Measurements from ENCODE around the gene POU2F1.

POU2F1 gene

DNA sequence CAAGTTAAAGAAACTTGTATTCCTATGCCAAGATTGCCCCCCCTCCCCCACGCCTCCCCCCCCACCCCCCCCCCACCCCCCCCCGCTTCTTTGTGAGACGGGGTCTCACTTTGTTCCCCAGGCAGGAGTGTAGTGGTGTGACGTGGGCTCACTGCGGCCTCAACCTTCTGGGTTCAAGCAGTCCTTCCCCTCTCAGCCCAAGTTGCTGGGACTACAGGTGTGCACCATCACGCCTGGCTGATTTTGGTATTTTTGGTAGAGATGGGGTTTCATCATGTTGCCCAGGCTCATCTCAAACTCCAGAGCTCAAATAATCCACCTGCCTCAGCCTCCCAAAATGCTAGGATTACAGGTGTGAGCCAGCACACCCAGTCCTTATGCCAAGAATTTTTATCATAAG, 136.6 kb downstream of the POU2F1 start:
- in situ Hi-C loops (cut with HindIII; ENCODE audit: low sequenced_read_pairs) = no loop called here

DNA sequence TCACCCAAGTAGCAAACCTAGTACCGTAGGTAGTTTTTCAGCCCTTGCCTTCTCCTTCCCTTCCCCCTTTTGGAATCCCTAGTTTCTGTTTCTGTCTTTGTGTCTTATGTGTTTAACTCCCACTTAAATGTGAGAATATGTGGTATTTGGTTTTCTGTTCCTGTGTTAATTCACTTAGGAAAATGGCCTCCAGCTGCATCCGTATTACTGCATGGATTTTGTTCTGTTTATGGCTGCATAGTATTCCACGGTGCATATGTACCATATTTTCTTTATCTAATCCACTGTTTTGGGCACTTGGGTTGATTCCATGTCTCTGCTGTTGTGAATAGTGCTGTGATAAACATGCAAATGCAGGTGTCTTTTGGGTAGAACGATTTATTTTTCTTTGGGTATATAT, 138.6 kb downstream of the POU2F1 start:
- in situ Hi-C loops (cut with HindIII; ENCODE audit: low sequenced_read_pairs) = no loop called here

DNA sequence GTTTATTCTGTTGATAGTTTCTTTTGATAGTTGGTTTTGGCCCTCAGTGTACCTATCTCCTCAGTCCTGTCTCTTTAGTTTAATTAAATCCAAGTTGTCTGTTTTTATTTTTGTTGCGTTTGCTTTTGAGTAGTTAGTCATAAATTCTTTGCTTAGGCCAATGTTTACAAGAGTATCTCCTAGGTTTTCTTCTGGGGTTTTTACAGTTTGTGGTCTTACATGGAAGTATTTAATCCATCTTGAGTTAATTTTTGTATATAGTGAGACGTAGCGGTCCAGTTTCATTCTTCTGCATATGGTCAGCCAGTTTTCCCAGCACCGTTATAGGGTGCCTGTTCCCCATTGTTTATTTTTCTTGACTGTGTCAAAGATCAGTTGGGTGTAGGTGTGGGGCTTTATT, 139.4 kb downstream of the POU2F1 start:
- in situ Hi-C loops (cut with HindIII; ENCODE audit: low sequenced_read_pairs) = no loop called here

DNA sequence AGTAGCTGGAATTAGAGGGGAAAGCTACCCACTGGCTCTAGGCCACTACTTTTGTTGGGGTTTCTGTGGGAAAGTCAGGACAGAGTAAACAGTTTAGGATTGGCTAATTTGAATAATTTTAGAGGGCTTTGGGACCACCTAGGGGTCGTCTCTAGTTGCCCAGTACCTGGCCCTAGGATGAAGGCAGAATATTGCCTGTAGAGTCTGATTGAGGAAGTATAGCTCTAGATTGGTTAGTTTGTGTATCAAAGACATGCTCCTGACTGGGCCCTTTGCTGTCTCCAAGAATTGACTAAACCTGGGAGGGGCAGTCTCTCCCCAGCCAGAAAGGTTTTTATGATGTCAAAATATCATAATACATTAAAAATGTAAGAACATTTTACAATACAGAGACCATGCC, 142.0 kb downstream of the POU2F1 start:
- in situ Hi-C loops (cut with HindIII; ENCODE audit: low sequenced_read_pairs) = no loop called here

DNA sequence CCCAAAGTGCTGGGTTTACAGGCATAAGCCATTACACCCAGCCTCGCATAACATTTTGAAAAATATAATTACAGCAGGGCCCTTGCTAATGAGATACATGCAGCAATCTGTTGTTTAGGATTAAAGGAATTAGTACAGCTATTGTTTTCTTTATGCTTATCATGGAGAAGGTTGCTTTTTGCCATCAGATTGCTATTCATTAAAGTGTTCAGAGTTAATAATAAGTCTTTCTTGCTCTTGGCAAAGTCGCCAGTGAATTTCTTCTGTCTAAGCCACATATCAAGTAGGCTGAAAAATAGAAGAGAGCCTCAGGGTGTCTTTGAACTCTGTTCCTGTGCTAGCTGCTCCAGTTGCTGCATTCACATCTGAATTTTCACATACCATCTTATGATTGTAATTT, 144.1 kb downstream of the POU2F1 start:
- in situ Hi-C loops (cut with HindIII; ENCODE audit: low sequenced_read_pairs) = no loop called here

DNA sequence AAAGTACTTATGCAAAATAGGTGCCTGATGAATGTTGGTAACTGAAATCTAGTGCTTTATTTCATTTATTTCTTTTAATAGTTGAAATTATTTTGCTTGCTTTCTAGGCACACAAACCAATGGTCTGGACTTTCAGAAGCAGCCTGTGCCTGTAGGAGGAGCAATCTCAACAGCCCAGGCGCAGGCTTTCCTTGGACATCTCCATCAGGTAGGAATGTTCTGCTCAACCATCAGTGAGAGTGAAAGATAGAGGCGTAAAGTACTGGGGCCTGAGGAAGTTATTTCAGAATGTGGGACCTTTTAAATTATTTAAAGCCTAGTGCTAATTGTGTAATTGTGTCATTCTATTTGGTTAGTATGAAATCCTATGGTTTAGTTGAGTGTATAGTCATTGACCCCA, 144.7 kb downstream of the POU2F1 start:
- in situ Hi-C loops (cut with HindIII; ENCODE audit: low sequenced_read_pairs) = no loop called here

DNA sequence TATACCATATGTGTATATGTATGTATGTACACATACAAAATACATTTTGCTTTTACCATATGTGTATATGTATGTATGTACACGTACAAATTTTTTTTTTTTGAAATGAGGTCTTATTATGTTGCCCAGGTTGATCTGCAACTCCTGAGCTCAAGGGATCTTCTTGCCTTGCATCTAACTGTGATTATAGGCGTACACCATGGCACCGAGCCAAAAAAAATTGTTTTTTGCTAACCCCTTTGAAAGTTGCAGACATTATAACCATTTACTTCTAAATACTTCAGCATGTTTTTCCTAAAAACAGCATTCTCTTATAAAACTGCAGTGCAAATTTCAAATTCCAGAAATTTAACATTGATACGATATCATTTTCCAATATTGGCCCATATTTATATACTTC, 147.0 kb downstream of the POU2F1 start:
- in situ Hi-C loops (cut with HindIII; ENCODE audit: low sequenced_read_pairs) = no loop called here

DNA sequence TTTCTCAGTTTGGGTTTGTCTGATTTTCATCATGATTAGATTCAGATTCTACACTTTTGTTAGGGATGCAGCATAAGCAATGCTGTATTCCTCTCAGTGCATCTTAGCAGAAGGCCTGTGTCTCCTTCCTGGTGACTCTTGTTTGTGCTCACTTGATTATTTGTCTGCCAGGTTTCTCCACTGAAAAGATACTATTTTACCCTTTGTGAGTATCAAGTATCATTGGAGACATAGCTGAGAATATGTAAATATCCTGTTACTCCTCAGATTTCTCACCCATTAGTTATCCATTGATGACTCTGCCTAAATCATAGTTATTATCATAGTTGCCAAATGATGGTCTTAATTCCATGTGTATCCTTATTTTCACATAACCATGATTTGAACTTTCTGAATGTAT, 148.5 kb downstream of the POU2F1 start:
- in situ Hi-C loops (cut with HindIII; ENCODE audit: low sequenced_read_pairs) = no loop called here

DNA sequence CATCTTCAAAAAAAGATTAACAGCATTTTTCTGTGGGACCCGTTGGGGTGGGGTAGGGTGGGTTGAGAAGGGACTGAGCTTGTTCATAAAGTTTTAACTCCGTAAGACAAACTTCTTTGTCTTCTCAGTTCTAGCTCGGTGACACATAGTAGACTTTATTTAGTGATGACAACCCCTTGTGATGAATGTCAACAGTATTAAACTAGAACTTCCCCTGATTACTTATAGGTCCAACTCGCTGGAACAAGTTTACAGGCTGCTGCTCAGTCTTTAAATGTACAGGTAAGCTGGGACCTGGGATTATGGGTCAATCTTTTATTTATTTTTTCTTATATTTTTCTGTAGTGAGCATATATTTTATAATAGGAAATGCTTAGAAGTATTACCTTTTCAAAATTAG, 149.2 kb downstream of the POU2F1 start:
- in situ Hi-C loops (cut with HindIII; ENCODE audit: low sequenced_read_pairs) = no loop called here

DNA sequence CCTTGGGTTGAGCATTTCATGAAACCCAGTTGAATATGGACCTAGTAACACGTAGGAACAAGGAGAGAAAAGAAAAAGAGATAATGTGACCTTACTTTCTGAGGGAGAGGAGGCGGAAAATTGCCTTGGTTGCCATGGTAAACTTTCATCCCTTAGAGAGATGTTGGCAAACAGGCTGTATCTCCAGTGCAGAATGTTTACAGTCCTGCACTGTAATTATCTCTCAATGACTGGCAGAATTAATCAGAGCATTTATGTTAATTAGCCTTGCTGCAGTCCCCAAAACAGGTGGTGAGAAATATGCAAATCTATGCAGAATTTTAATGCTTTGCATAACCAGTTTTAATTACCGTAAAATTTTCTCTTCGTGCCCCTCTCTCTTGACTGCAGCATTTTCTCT, 150.3 kb downstream of the POU2F1 start:
- in situ Hi-C loops (cut with HindIII; ENCODE audit: low sequenced_read_pairs) = no loop called here

DNA sequence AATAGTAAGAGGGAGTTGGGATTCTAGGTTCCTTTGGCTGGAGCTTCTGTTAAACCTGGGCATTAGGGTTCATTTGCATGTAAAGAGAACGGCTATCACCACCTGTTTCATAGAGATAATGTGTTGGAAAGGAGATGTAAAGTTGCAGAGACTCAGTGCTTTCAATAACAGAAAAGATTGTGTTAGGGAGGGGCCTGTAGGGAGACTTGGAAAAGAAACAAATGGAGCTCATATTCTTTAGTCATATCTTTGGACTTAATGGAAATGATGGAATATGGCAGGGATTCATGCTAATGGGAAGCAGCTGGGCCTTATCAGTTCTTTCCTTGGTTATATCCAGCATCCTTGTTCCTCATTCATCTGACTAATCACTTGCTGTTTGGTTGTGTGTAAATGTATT, 152.7 kb downstream of the POU2F1 start:
- in situ Hi-C loops (cut with HindIII; ENCODE audit: low sequenced_read_pairs) = no loop called here

DNA sequence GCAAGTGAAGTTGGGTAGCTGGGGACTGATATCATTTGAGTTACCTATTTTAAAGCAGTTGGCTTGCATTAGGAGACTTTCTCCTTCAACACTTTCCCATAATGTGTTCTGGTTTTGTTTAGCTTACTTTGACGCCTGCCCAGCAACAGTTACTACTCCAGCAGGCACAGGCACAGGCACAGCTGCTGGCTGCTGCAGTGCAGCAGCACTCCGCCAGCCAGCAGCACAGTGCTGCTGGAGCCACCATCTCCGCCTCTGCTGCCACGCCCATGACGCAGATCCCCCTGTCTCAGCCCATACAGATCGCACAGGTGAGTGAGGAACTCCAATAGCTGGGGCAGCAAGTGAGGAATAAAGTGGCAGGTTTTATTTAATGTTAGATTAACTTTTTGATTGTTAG, 153.3 kb downstream of the POU2F1 start:
- in situ Hi-C loops (cut with HindIII; ENCODE audit: low sequenced_read_pairs) = no loop called here

DNA sequence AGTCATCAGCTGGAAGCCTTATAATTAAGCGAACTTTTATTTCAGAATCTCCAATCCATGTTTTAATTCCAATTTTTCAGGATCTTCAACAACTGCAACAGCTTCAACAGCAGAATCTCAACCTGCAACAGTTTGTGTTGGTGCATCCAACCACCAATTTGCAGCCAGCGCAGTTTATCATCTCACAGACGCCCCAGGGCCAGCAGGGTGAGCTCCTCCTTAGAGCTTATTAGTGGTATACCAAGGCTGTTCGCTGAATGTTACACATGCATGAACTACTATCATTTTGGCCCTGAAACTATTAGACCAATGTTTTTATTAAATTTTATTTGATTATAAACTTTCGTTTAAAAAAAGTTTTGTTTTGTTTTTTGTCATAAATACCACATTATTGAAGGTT, 155.3 kb downstream of the POU2F1 start:
- in situ Hi-C loops (cut with HindIII; ENCODE audit: low sequenced_read_pairs) = no loop called here

DNA sequence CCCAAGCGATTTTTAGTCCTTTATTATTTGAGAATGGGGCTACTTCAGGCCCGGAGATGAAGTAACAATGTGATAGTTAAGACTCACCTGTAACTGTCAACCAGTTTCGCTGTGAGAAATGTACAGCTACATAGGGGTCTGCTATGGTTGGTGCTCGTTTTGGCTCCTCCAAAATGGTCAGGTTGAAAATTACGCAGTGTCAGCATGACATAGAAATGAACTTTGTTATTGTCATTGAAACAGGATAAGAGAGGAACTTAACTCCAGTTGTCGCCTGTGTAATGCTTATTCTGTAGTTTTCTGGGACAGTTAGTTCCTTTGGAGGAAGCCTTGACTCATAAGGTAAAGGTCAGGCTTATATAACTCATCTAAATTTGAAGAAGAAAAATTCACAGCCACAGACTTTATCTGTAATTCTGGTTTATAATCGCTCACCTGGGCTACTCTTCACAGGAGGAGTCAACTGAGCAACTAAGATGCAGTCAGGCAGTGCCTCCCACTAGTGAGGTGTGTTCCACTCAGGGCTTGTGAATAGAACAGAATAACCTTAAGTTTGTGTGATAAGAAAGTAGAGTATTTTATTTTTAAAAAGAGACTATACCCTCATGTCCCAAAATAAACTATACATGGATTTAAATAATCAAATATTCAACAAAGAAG, 166.7 kb downstream of the POU2F1 start:
- in situ Hi-C loops (cut with HindIII; ENCODE audit: low sequenced_read_pairs) = loop anchor here (5.0 kb wide), 2 partner anchors 40 to 80 kb away; no protein-coding TSS in a partner anchor

DNA sequence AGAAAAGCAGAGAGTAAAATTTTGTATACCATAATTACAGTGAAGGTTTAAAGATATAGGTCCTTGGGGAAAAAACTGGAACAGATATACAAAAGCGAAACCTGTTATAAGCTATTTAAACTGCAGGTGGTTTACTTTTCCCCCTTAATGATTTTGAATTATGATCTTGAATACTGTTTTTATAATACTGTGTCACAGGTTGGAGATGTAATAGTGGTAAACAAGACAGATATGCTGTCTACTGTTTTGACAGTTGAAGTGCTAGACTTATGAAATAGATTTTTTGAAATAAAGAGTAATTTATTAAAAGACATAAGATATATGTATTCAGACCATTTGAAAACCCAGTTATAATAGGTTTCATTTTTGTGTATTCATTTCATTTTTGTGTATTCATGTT, 168.3 kb downstream of the POU2F1 start:
- in situ Hi-C loops (cut with HindIII; ENCODE audit: low sequenced_read_pairs) = loop anchor here (5.0 kb wide), 2 partner anchors 38 to 82 kb away; no protein-coding TSS in a partner anchor

DNA sequence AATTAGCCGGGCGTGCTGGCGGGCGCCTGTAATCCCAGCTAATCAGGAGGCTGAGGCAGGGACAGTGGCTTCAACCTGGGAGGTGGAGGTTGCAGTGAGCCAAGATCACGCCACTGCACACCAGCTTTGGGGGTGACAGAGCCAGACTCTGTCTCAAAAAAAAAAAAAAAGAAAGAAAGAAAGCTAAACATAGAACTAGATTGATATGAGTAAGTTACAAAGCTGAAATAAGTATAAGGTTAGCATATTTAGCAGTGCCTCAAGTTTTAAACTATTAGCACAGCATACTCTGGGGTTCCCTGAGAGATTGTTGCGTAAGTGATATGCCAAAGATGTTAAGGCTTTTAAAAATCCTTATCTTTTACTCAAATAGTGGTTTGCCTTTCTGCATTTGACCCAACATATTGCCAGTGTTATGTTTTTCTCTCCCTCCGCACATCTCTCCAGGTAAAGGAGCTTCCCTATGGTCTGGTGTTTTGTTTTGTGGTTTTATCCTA, 171.6 kb downstream of the POU2F1 start:
- in situ Hi-C loops (cut with HindIII; ENCODE audit: low sequenced_read_pairs) = loop anchor here (10.0 kb wide), 1 partner anchor 127 kb away; no protein-coding TSS in a partner anchor

DNA sequence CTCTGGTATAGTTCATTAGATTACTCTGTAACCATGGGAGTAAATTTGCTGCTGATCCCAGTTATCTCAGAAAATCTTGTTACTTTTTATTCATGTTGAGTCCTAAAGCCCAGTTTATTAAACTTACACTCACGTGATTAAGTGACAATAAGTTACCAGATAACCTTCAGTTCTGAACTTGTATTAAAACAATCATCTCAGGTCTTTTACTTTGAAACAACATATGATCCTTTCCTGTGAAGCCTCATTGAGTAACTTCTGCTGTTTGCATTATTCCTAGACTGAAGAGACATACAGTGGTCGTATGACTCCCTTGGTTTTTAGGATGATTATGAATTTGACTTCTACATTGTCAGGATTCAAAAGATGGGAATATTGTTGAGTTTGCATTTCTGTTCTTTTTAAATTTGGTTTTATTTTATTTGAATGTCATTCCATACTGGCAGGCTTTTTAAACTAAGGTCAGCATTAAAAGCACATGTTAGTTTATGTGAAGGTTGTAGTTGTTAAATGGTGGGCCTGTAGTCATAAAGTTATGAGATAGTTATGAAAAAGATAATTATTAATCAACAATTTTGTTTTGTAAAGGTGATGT, 179.8 kb downstream of the POU2F1 start:
- in situ Hi-C loops (cut with HindIII; ENCODE audit: low sequenced_read_pairs) = no loop called here

DNA sequence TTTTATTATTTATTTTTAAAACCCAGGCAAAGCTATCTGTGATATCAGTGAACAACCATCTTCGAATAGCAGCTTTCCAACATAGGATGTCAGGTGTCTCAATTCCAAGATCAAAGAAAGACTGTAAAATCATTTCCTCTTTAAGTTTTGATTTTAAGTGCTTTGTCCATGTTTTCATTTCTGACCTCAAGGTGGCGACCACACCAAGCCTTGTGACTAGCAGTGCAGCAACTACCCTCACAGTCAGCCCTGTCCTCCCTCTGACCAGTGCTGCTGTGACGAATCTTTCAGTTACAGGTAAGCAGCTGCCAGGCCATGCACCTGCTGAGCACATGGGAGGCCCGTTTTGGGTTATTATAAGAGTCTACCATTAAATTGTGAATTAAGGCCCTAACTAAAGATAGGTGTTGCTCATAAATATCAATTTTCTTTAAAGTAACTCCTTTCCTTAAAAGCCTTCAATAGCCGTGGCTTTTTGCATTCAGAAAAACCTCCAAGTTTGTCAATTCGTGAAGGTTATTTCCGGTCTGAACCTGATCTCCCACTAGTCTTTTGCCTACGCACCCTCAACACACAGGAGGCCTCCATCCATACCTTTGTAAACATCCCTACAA, 180.7 kb downstream of the POU2F1 start:
- in situ Hi-C loops (cut with HindIII; ENCODE audit: low sequenced_read_pairs) = no loop called here

DNA sequence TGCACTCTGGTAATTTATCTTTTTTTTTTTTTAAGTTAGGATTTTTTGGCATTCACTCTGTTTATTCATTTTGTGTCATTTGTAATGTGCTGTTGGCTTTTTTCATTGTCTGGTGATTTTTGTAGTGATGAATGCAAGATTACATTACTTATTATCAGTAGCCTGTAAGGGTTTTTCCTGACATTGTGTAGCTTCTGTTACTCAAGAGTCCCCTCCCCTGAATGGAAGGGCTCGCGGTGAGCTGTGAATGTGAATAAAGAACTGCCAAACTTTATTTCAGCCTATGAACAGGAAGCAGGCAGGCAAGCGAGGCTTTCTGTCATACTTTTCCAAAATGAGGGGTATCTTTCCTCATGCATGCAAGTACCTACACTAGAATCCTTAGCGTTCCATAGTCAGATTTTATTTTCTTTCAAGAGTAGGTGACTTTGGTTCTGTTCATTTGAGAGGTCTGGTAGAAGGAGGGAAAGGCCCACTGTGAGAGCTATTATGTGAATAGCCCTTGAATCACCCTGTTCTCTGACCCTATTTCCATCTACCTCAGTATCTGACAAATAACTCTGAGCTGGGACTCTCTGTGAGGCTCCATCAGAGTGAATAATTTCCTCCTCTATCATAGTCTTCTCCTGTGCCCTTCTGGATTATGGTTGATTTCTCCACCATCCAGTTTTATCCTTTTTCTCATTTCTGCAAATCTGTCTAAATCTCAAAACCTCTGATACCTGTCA, 183.6 kb downstream of the POU2F1 start:
- in situ Hi-C loops (cut with HindIII; ENCODE audit: low sequenced_read_pairs) = no loop called here

DNA sequence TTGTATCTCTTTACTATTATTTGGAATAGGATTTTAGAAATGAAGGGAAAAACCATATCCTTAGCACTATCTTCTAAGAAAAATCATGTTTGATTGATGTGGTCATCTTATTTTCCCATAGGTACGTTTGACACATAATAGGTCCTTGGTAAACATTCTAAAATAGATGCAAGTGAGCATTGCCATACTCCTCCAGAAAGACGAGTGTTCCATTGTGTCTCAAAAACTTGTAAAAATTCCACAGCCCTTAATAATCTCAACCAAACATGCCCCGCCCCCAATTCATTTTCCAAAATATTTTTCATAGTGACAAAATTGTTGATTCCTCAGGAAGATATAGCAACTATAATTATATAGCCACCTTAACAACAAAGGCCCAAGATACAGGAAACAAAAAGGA, 184.2 kb downstream of the POU2F1 start:
- in situ Hi-C loops (cut with HindIII; ENCODE audit: low sequenced_read_pairs) = no loop called here

DNA sequence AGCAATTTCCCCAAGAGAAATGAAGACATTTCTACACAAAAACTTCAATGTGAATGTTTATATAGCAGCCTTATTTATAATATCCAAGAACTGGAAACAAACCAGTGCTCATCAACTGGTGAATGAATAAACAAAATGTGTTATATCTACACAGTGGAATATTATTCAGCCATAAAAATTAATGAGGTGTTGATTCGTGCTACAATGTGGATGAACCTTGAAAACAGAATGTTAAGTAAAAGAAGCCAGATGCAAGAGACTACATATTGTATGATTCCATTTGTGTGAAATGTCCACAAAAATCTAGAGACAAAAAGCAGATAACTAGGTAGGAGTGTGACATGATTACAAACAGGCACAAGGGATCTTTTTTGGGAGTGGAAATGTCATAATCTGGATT, 187.7 kb downstream of the POU2F1 start:
- in situ Hi-C loops (cut with HindIII; ENCODE audit: low sequenced_read_pairs) = no loop called here

DNA sequence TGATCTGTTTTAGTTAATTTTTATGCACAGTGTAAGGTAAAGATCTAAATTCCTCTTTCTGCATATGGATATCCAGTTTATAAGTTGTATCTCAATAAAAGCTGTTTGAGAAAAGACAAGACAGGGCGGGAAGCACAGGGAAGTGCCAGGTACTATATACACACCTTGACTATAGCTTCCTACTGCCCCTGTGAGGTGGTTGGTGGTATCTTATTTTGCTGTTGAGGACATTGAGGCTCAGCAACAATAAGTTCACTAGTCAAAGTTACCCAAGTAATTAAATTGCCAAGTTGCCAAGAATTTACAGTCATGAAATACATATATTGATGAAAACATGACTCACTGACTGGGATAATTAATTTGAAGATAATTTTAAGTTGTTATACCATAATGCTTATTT, 188.5 kb downstream of the POU2F1 start:
- in situ Hi-C loops (cut with HindIII; ENCODE audit: low sequenced_read_pairs) = no loop called here
